DOHH2 (cell line): ENCODE results near the gene TSC1.
"Not testable (repeated sequence)": the region's sequence is repeated elsewhere in the genome, so short reads cannot be mapped to it uniquely, and the experiment has no call there.

Source experiments
- H3F3A ChIP-seq: fragments of 200-600 bp; sonication (generic), shearing (Covaris generic); 2 replicates; pipeline ENCODE4 v1.6.0; 2016; ENCODE audit warnings: antibody characterized with exemption, mild to moderate bottlenecking; ENCODE audit not compliant: control insufficient read depth, insufficient read depth
- H3K27ac ChIP-seq: fragments of 200-600 bp; sonication (generic); 2 replicates; pipeline ENCODE4 v1.5.1; 2014; ENCODE audit warnings: low read depth, mild to moderate bottlenecking, low read length, moderate library complexity
- H3K27me3 ChIP-seq: fragments of 200-600 bp; sonication (generic); 2 replicates; pipeline ENCODE4 v1.6.1; 2014; ENCODE audit warnings: mild to moderate bottlenecking, low read length, mixed read lengths; ENCODE audit not compliant: control insufficient read depth
- H3K36me3 ChIP-seq: fragments of 200-600 bp; sonication (generic); 2 replicates; pipeline ENCODE4 v1.6.1; 2014; ENCODE audit warnings: mild to moderate bottlenecking, low read length, moderate library complexity, mixed read lengths; ENCODE audit not compliant: control insufficient read depth
- H3K4me1 ChIP-seq: fragments of 200-600 bp; sonication (generic); 2 replicates; pipeline ENCODE4 v1.6.1; 2014; ENCODE audit warnings: mild to moderate bottlenecking, low read length, mixed read lengths; ENCODE audit not compliant: control insufficient read depth
- H3K4me2 ChIP-seq: fragments of 200-600 bp; sonication (generic); 2 replicates; pipeline ENCODE4 v1.6.0; 2014; ENCODE audit warnings: mild to moderate bottlenecking, low read length, moderate library complexity
- H3K4me3 ChIP-seq: fragments of 200-600 bp; sonication (generic); 2 replicates; pipeline ENCODE4 v1.5.1; 2014; ENCODE audit warnings: mild to moderate bottlenecking, low read length, mixed read lengths
- H3K79me2 ChIP-seq: fragments of 200-600 bp; sonication (generic); 2 replicates; pipeline ENCODE4 v1.6.1; 2014; ENCODE audit warnings: mild to moderate bottlenecking, low read length, mixed read lengths; ENCODE audit not compliant: control insufficient read depth
- H3K9me2 ChIP-seq: fragments of 200-600 bp; sonication (generic); replicated peaks from 2 replicates; pipeline ENCODE4 v1.6.1; 2014; ENCODE audit warnings: mild to moderate bottlenecking, low read length, mixed read lengths; ENCODE audit not compliant: control insufficient read depth
- H3K9me3 ChIP-seq: fragments of 200-600 bp; sonication (generic); 2 replicates; pipeline ENCODE4 v1.6.1; 2014; ENCODE audit warnings: antibody characterized with exemption, low read length, mixed read lengths; ENCODE audit not compliant: control insufficient read depth, insufficient read depth
- H4K20me1 ChIP-seq: fragments of 200-600 bp; sonication (generic); 2 replicates; pipeline ENCODE4 v1.6.0; 2014; ENCODE audit warnings: low read depth, mild to moderate bottlenecking, antibody characterized with exemption, low read length, moderate library complexity; ENCODE audit not compliant: control insufficient read depth, insufficient read depth
- EZH2phosphoT487 ChIP-seq: fragments of 200-600 bp; sonication (generic); IDR thresholded peaks from 2 replicates; pipeline ENCODE4 v1.6.1; 2017; ENCODE audit warnings: borderline replicate concordance, mild to moderate bottlenecking, antibody characterized with exemption, low read length, moderate library complexity, mixed read lengths
- TF ChIP-seq, protein P1 (sequence below): fragments of 200-600 bp; sonication (generic); IDR thresholded peaks from one replicate; pipeline ENCODE4 v1.5.1; 2014; ENCODE audit warnings: antibody characterized with exemption, mild to moderate bottlenecking, low read depth, low read length; ENCODE audit not compliant: poor library complexity, severe bottlenecking

Gene TSC1

DNA sequence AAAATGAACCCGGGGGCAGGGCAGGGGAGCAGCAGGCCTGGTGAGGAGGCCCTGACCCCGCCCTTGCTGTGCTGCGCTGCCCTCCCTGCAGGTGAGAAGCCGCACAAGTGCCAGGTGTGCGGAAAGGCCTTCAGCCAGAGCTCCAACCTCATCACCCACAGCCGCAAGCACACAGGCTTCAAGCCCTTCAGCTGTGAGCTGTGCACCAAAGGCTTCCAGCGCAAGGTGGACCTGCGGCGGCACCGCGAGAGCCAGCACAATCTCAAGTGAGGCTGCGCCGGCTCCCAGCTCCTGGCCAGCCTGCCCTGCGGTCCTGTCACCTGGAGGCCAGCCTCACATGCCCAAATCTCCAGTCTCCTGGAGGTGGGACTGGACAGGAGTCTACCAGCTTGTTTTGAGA, 46.4 kb upstream of the TSC1 start:
- H3K79me2 ChIP-seq = no peaks in the 10 kb centered on the region
- H3K27me3 ChIP-seq = no peaks in the 10 kb centered on the region
- peak overlapping the region; percentile 47 for H3K4me2 ChIP-seq
- no peaks in the 10 kb centered on the region for H4K20me1 ChIP-seq
- TF ChIP-seq, protein P1, sequence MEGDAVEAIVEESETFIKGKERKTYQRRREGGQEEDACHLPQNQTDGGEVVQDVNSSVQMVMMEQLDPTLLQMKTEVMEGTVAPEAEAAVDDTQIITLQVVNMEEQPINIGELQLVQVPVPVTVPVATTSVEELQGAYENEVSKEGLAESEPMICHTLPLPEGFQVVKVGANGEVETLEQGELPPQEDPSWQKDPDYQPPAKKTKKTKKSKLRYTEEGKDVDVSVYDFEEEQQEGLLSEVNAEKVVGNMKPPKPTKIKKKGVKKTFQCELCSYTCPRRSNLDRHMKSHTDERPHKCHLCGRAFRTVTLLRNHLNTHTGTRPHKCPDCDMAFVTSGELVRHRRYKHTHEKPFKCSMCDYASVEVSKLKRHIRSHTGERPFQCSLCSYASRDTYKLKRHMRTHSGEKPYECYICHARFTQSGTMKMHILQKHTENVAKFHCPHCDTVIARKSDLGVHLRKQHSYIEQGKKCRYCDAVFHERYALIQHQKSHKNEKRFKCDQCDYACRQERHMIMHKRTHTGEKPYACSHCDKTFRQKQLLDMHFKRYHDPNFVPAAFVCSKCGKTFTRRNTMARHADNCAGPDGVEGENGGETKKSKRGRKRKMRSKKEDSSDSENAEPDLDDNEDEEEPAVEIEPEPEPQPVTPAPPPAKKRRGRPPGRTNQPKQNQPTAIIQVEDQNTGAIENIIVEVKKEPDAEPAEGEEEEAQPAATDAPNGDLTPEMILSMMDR = no peak
- TF ChIP-seq EZH2phosphoT487 = no peak
- H3K9me3 ChIP-seq = no peaks in the 10 kb centered on the region
- H3K27ac ChIP-seq = no peak overlapping the region
- no peaks in the 10 kb centered on the region for H3F3A ChIP-seq
- H3K4me3 ChIP-seq = no peak overlapping the region
- peaks cover 9% of the 10 kb centered on the region for H3K36me3 ChIP-seq
- H3K4me1 ChIP-seq = peaks cover 40% of the 10 kb centered on the region
- H3K9me2 ChIP-seq = no peaks in the 10 kb centered on the region

DNA sequence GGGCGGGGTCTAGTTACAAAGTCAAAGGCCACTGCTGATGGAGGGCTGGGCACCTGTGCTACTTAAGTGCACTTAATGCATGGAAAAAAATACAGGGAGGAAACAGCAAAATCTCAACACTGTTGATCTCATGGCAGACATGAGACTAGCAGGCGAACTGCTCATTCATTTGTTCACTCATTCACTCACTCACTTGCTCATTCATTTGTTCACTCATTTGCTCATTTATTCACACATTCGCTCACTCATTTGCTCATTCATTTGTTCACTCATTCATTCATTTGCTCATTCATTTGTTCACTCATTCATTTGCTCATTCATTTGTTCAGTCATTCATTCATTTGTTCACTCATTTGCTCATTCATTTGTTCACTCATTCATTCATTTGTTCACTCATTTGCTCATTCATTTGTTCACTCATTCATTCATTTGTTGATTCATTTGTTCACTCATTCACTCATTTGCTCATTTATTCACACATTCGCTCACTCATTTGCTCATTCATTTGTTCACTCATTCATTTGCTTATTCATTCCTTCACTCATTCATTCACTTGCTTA, 45.7 kb upstream of the TSC1 start:
- H3K27ac ChIP-seq, H3K36me3 ChIP-seq, H3K79me2 ChIP-seq, H4K20me1 ChIP-seq, H3K4me3 ChIP-seq, H3K4me2 ChIP-seq, H3K27me3 ChIP-seq, H3K9me2 ChIP-seq, H3K9me3 ChIP-seq, H3F3A ChIP-seq: not testable (repeated sequence)
- H3K4me1 ChIP-seq = peaks cover 38% of the 10 kb centered on the region

DNA sequence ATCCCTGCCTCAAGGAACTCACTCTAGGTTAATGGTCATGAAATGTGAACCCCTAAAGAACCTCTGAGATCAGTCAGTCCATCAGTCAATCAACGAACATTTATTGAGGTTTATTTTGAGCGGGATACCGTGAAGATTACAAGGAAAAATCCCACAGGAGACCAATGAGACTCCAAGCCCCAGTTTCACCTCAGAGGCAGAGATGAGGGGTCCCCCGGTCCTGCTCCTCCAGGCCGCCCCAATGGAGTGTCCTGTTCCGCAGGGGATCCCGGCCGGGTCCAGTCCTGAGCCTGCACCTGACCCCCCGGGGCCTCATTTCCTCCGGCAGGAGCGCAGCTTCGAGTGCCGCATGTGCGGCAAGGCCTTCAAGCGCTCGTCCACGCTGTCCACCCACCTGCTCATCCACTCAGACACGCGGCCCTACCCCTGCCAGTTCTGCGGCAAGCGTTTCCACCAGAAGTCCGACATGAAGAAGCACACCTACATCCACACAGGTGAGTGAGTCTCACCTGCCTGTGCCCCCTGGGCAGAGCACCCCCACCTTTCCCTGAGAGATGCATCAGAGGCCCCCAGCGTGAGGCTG, 45.1 kb upstream of the TSC1 start:
- H3K9me2 ChIP-seq = no peaks in the 10 kb centered on the region
- no peaks in the 10 kb centered on the region for H4K20me1 ChIP-seq
- H3K9me3 ChIP-seq = no peaks in the 10 kb centered on the region
- H3K27ac ChIP-seq = no peak overlapping the region
- no peaks in the 10 kb centered on the region for H3K79me2 ChIP-seq
- no peak for TF ChIP-seq EZH2phosphoT487
- TF ChIP-seq, protein P1 = no peak
- H3K36me3 ChIP-seq = peaks cover 9% of the 10 kb centered on the region
- no peak overlapping the region for H3K4me2 ChIP-seq
- no peak overlapping the region for H3K4me3 ChIP-seq
- no peaks in the 10 kb centered on the region for H3F3A ChIP-seq
- no peaks in the 10 kb centered on the region for H3K27me3 ChIP-seq
- H3K4me1 ChIP-seq = peaks cover 32% of the 10 kb centered on the region

DNA sequence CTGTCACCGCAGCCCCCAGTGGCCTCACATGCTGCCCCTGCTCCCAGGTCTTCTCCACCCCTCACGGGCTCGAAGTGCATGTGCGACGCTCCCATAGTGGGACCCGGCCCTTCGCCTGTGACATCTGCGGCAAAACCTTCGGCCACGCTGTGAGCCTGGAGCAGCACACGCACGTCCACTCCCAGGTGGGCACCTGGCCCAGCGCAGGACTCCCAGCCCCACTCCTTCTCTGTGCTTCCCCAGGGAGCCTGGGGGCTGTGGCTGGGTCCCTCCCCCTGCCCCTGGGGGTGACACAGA, 44.5 kb upstream of the TSC1 start:
- TF ChIP-seq, protein P1 = no peak
- no peak for TF ChIP-seq EZH2phosphoT487
- H3K36me3 ChIP-seq = peaks cover 9% of the 10 kb centered on the region
- no peak overlapping the region for H3K4me2 ChIP-seq
- H3K9me3 ChIP-seq = no peaks in the 10 kb centered on the region
- no peaks in the 10 kb centered on the region for H3K27me3 ChIP-seq
- peaks cover 26% of the 10 kb centered on the region for H3K4me1 ChIP-seq
- no peaks in the 10 kb centered on the region for H4K20me1 ChIP-seq
- no peak overlapping the region for H3K27ac ChIP-seq
- no peaks in the 10 kb centered on the region for H3K79me2 ChIP-seq
- H3K9me2 ChIP-seq = no peaks in the 10 kb centered on the region
- H3F3A ChIP-seq = no peaks in the 10 kb centered on the region
- H3K4me3 ChIP-seq = no peak overlapping the region
